Mucosa of stomach (tissue), 1 donor: ENCODE results near the gene DHCR24.
"Not testable (repeated sequence)": the region's sequence is repeated elsewhere in the genome, so short reads cannot be mapped to it uniquely, and the experiment has no call there.

Experiments used
- H3K27me3 ChIP-seq: one replicate; pipeline ENCODE4 v1.7.0; 2013; ENCODE audit warnings: mild to moderate bottlenecking, low read length; ENCODE audit not compliant: control insufficient read depth, insufficient read depth
- H3K36me3 ChIP-seq: one replicate; pipeline ENCODE4 v1.7.0; 2013; ENCODE audit warnings: low read length; ENCODE audit not compliant: control insufficient read depth, insufficient read depth
- H3K4me1 ChIP-seq: one replicate; pipeline ENCODE4 v1.7.0; 2013; ENCODE audit warnings: mild to moderate bottlenecking, low read length; ENCODE audit not compliant: control insufficient read depth, insufficient read depth
- H3K4me3 ChIP-seq: one replicate; pipeline ENCODE4 v1.7.0; 2013; ENCODE audit warnings: low read length
- H3K9ac ChIP-seq: one replicate; pipeline ENCODE4 v1.7.0; 2013; ENCODE audit warnings: mild to moderate bottlenecking, low read length, moderate library complexity
- H3K9me3 ChIP-seq: one replicate; pipeline ENCODE4 v1.7.0; 2013; ENCODE audit warnings: mild to moderate bottlenecking, low read length, moderate library complexity; ENCODE audit not compliant: control insufficient read depth
- donor health status: Pancreatic carcinoma.

DHCR24 gene

DNA sequence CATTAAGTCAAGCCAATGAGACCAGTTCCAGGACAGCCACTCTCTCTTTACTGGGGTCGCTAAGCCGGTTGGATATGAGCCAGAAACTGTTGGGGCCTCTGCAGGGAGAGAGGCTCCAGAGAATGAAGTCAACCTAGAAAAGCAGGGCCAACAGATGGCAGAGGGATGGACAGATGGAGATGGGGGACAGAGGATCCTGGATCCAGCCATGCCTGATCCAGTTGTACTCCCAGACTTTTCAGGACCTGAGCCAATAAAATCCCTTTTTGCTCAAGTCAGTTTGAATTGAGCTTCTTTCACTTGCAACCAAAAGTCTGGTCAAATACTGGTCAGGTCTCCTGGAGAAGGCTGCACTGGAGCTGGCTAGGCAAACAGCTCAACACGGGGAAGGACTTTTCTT lies 2.2 kb downstream of the DHCR24 start:
- Histone ChIP-seq H3K9me3 (no peaks in the 10 kb centered on the region), H3K4me3 (no peak overlapping the region), H3K36me3 (peaks cover 4% of the 10 kb centered on the region), H3K4me1 (peaks cover 48% of the 10 kb centered on the region), H3K9ac (no peak overlapping the region), H3K27me3 (peaks cover 6% of the 10 kb centered on the region)

DNA sequence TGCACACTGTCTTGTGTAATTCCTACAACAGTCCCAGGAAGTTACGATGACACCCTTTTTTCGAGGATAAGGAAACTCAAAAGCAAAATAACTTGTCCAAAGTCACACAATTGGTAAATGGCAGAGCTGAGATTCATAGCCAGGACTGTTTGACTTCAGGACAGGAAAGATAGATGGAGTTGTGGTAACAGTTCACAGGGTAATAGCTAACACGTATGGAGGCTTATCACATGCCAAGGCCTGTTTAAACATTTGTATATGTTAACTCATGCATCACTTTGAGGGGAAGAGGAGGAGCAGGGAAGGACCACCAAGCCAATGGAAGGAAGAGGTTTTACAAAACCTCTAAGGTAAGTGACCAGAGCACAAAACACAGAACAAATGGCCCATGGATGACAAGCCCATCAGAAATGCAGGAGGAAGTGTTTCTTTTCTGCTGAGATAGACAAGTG lies 2.8 kb downstream of the DHCR24 start:
- Histone ChIP-seq H3K27me3 (peaks cover 6% of the 10 kb centered on the region), H3K4me3 (no peak overlapping the region), H3K36me3 (peaks cover 4% of the 10 kb centered on the region), H3K9me3 (no peaks in the 10 kb centered on the region), H3K4me1 (peaks cover 48% of the 10 kb centered on the region), H3K9ac (no peak overlapping the region)

DNA sequence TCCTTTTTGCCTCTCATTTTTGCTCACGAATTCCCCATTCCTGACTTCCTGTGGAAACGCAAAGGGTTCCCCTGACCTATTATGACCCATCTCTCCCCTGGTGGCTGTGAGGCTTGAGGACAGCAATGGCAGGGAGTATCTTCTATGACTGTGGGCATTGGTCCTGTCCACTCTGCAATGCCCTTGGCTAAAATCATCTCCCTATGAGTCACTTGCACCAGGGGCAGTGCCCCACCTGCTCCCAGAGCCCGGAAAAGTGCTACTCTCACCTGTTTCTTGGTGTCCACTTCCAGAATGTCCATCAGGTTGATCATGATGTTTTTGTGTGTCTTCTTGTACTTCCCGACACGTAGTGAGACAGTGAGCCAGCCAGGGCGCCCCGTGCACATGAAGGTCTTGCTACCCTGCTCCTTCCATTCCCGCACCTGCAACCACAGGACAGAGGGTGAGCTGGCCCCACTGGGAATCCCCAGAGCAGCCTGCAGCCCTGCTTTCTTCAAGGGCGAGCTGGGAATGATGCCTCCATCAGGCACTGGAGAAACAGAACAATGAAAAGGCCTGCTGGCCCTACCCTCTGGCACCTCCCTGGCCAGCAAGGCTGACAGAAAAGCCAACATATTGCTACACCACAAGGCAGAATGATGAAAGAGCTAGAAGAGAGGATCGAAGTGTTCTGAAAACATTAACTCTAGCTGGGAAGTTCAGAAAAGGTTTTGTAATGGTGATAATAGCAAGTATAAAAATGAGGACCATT lies 3.5 kb downstream of the DHCR24 start:
- H3K36me3 ChIP-seq = peaks cover 4% of the 10 kb centered on the region
- peaks cover 6% of the 10 kb centered on the region for H3K27me3 ChIP-seq
- no peaks in the 10 kb centered on the region for H3K9me3 ChIP-seq
- H3K4me1 ChIP-seq = peaks cover 44% of the 10 kb centered on the region
- H3K4me3 ChIP-seq = no peak overlapping the region
- no peak overlapping the region for H3K9ac ChIP-seq

DNA sequence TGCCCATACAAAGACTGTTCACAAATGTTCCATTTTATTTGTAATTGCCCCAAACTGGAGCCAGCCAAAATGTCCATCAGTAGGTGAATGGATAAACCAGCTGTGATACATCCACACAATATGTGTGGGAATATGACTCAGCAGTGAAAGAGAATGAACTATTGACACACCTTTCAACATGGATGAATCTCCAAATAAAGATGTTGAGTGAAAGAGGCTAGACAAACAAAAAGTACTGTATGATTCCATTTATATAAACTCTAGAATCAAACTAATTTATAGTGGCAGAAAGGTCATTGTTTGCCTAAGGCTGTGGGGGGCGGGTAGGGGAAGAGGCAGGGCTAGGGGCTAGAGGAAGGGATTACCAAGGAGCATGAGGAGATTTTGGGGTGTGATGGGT lies 4.5 kb downstream of the DHCR24 start:
- Histone ChIP-seq H3K9ac (no peak overlapping the region), H3K27me3 (peaks cover 4% of the 10 kb centered on the region), H3K36me3 (peaks cover 4% of the 10 kb centered on the region), H3K9me3 (no peaks in the 10 kb centered on the region), H3K4me3 (no peak overlapping the region), H3K4me1 (peaks cover 37% of the 10 kb centered on the region)

DNA sequence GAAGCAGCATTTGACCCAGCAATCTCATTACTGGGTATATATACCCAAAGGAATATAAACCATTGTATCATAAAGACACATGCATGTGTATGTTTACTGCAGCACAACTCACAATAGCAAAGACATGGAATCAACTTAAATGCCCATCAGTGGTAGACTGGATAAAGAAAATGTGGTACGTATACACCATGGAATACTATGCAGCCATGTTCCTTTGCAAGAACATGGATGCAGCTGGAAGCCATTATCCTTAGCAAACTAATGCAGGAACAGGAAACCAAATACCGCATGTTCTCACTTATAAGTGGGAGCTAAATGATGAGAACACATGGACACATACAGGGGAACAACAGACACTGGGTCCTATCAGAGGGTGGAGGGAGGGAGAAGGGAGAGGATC lies 5.4 kb downstream of the DHCR24 start:
- H3K27me3 ChIP-seq, H3K36me3 ChIP-seq, H3K9ac ChIP-seq, H3K4me3 ChIP-seq, H3K9me3 ChIP-seq: not testable (repeated sequence)
- peaks cover 36% of the 10 kb centered on the region for H3K4me1 ChIP-seq

DNA sequence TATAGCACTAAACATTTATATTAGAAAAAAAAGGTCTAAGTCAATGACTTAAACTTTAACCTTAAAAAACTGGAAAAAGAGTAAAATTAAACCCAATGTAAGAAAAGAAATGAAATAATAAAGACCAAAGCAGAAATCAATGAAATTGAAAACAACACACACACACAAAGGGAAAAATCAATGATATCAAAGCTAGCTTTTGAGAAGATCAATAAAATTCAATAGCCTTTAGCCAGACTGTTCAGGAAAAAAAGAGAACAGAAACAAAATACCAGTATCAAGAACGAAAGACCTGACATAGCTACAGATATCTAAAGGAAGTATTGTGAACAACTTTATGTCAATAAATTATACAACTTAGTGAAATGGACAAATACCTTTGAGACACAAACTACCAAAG lies 7.1 kb downstream of the DHCR24 start:
- Histone ChIP-seq H3K4me1 (peaks cover 27% of the 10 kb centered on the region), H3K36me3 (peaks cover 4% of the 10 kb centered on the region), H3K9me3 (no peaks in the 10 kb centered on the region)

DNA sequence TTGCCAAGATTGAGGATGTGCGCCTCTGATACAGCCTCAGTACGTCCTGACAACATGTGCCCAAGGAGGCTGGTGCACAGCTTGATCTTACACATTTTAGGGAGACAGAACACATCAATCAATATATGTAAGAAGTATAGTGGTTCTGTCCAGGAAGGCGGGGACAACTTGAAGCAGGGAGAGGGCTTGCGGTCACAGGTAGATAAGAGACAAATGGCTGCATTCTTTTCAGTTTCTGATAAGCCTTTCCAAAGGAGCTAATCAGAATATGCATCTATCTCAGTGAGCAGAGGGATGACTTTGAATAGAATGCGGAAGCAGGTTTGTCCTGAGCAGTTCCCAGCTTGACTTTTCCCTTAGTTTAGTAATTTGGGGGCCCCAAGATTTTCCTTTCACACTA lies 10.2 kb downstream of the DHCR24 start:
- no peaks in the 10 kb centered on the region for H3K27me3 ChIP-seq
- H3K4me3 ChIP-seq = no peak overlapping the region
- no peaks in the 10 kb centered on the region for H3K9me3 ChIP-seq
- H3K4me1 ChIP-seq = peaks cover 11% of the 10 kb centered on the region
- no peaks in the 10 kb centered on the region for H3K36me3 ChIP-seq
- no peak overlapping the region for H3K9ac ChIP-seq

More for the DNA sequence above, 7.1 kb downstream of the DHCR24 start:
- no peaks in the 10 kb centered on the region for H3K27me3 ChIP-seq
- H3K4me3 ChIP-seq = no peak overlapping the region
- H3K9ac ChIP-seq = no peak overlapping the region

DNA sequence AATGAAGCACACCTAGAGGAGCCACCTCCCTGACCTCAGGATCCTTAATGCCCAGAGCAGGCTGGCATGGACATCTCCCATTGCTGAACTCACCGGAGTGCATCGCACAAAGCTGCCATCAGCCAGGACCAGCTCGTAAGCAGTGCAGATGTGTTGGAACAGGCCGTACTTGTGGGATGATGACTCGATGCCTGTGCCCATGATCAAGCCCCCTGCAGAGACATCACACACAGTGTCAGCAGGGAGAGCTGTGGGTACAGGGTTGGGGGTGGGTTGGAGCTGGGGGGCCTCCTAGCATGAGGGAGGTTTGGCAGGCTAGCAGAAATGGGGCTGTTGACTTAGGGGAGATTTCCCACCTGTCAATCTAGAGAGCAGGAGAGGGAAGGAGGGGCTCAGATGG lies 12.0 kb downstream of the DHCR24 start:
- no peaks in the 10 kb centered on the region for H3K27me3 ChIP-seq
- H3K4me3 ChIP-seq = no peak overlapping the region
- H3K9ac ChIP-seq = no peak overlapping the region
- H3K36me3 ChIP-seq = peaks cover 8% of the 10 kb centered on the region
- H3K9me3 ChIP-seq = no peaks in the 10 kb centered on the region
- peaks cover 11% of the 10 kb centered on the region for H3K4me1 ChIP-seq

DNA sequence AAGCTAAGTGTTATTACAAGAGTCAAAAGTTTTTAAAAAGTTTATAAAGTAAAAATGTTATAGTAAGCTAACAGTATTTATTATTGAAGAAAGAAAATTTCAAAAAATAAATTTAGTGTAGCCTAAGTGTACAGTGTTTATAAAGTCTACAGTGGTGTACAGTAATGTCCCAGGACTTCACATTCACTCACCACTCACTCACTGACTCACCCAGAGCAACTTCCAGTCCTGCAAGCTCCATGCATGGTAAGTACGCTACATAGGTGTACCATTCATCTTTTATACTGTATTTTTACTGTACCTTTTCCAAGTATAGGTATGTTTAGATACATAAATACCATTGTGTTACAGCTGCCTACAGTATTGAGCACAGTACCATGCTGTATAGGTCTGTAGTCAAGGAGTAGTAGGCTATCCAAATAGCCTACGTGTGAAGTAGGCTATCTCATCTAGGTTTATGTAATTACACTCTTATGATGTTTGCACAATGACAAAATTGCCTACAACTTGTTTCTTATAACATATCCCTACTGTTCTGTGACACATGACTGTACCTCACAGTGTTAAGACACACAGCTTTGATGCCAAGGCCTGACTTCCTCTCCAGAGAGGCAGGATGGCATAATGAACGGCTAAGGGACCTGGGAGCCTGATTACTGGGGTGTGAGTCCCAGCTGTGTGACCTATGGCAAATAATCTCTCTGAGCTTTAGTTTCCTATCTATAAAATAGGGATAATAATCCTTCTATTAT lies 12.7 kb downstream of the DHCR24 start:
- no peak overlapping the region for H3K9ac ChIP-seq
- no peaks in the 10 kb centered on the region for H3K27me3 ChIP-seq
- no peak overlapping the region for H3K4me3 ChIP-seq
- peaks cover 11% of the 10 kb centered on the region for H3K4me1 ChIP-seq
- H3K36me3 ChIP-seq = peaks cover 8% of the 10 kb centered on the region
- H3K9me3 ChIP-seq = no peaks in the 10 kb centered on the region

DNA sequence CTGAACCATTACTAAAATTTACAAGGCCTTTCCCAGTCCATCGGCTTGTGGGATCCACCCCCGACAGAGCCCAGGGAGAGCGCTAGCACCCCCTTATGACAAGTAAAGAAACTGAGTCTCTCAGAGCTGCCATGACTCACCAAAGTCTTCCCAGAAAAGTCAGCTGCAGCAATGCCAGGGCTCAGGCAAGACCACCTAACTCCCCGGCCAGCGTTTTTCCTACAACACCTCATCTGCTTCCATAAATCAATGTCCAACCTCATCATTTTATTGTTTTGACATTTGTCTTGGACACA lies 15.0 kb downstream of the DHCR24 start:
- no peaks in the 10 kb centered on the region for H3K9me3 ChIP-seq
- peaks cover 11% of the 10 kb centered on the region for H3K36me3 ChIP-seq
- H3K27me3 ChIP-seq = no peaks in the 10 kb centered on the region
- no peak overlapping the region for H3K9ac ChIP-seq
- H3K4me3 ChIP-seq = no peak overlapping the region
- peaks cover 13% of the 10 kb centered on the region for H3K4me1 ChIP-seq

DNA sequence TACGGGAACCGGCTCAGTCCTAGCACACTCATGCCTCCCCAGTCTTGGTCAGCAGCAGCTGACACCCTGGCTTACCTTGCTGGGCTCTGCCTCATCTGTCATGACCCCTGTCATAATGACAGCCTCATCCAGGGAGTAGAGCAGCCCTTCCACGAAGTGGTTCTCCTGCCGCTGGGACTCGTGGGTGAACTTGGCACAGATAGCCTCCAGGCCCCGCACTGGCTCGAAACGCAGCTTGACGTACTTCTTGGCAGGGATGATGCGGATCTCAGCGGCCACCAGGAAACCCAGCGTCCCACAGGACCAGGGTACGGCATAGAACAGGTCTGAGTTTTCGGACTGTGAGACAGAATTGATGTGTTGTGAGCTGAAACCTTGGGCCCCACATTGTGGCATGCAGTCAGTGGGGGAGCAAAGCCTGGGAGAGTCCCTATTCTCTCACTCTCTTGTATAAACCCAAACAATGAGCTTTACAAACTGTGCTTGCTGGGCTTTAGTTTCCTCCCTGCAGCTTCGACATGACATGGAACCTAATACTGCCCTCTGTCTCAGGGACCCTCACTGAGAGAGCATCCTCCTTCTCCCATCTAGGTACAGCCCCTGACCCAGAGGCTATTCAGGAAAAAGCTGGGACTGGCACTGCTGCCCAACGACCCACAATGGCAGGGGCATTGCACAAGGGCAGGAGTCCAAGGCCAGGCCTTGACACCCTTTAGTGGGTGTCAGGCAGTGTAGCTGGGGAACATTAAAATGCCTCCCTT lies 15.5 kb downstream of the DHCR24 start:
- Histone ChIP-seq H3K36me3 (peaks cover 12% of the 10 kb centered on the region), H3K9me3 (no peaks in the 10 kb centered on the region), H3K4me1 (peaks cover 19% of the 10 kb centered on the region), H3K27me3 (no peaks in the 10 kb centered on the region), H3K4me3 (no peak overlapping the region), H3K9ac (no peak overlapping the region)

DNA sequence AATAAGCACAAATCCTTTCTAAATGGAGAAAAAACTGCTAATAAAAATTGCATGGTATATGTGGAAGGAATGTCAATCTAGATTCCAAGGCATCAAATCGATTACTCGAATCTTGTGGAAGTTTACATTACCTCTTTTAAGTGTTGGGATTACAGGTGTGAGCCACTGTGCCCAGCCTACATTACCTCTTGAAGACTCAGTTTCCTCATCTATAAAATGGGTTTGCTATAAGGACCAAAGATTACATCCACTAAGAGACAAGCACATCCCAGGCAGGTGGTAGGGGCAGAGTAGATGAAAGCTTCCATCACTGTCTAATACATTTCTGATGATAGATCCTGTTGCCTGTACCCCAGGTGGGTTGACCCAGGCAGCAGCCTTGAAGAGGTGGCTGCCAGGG lies 16.1 kb downstream of the DHCR24 start:
- Histone ChIP-seq H3K4me3 (no peak overlapping the region), H3K27me3 (no peaks in the 10 kb centered on the region), H3K4me1 (peaks cover 19% of the 10 kb centered on the region), H3K9me3 (no peaks in the 10 kb centered on the region), H3K36me3 (peaks cover 12% of the 10 kb centered on the region), H3K9ac (no peak overlapping the region)
